GM23338 (cell line): ENCODE results near the gene VCL. TPM values are rescaled to one million over a fixed set of nuclear protein-coding genes. Genes with fewer than 3 reads are reported as not detected.

Source experiments
- ATAC-seq: fragments of 200-7000 bp; cut with Tn5 transposase; 3 replicates; pipeline ENCODE4 v1.9.1; 2020
- DNase-seq: peaks from one replicate; pipeline ENCODE4 v3.0.0-alpha.2; 2015; ENCODE audit warnings: low spot score
- H2AFZ ChIP-seq: fragments of 200-600 bp; sonication (generic); 2 replicates; pipeline ENCODE4 v1.8.0; 2016; ENCODE audit warnings: antibody characterized with exemption, mild to moderate bottlenecking, moderate library complexity
- H3F3A ChIP-seq: fragments of 200-600 bp; sonication (generic); replicated peaks from 2 replicates; pipeline ENCODE4 v1.8.0; 2017; ENCODE audit warnings: antibody characterized with exemption, mixed run types, low read depth
- H3K27ac ChIP-seq: fragments of 200-600 bp; sonication (generic); 2 replicates; pipeline ENCODE4 v1.6.1; 2016; ENCODE audit warnings: low read depth
- H3K27me3 ChIP-seq: fragments of 200-600 bp; sonication (generic); 2 replicates; pipeline ENCODE4 v1.8.0; 2016; ENCODE audit warnings: mild to moderate bottlenecking, mixed run types, moderate library complexity; ENCODE audit not compliant: insufficient read depth
- H3K36me3 ChIP-seq: fragments of 200-600 bp; sonication (generic); 2 replicates; pipeline ENCODE4 v1.8.0; 2016; ENCODE audit warnings: mild to moderate bottlenecking; ENCODE audit not compliant: insufficient read depth
- H3K4me1 ChIP-seq: fragments of 200-600 bp; sonication (generic); 2 replicates; pipeline ENCODE4 v1.8.0; 2016; ENCODE audit warnings: mild to moderate bottlenecking, moderate library complexity; ENCODE audit not compliant: insufficient read depth
- H3K4me2 ChIP-seq: fragments of 200-600 bp; sonication (generic); 2 replicates; pipeline ENCODE4 v1.7.1; 2017; ENCODE audit warnings: mixed run types
- H3K4me3 ChIP-seq: fragments of 200-600 bp; sonication (generic); 2 replicates; pipeline ENCODE4 v1.6.1; 2016; ENCODE audit warnings: mixed run types
- H3K79me2 ChIP-seq: fragments of 200-600 bp; sonication (generic); replicated peaks from 2 replicates; pipeline ENCODE4 v1.8.0; 2017; ENCODE audit warnings: mild to moderate bottlenecking; ENCODE audit not compliant: insufficient read depth
- H3K9me2 ChIP-seq: fragments of 200-600 bp; sonication (generic); 2 replicates; pipeline ENCODE4 v1.8.0; 2017; ENCODE audit not compliant: insufficient read depth
- H4K20me1 ChIP-seq: fragments of 200-600 bp; sonication (generic); replicated peaks from 2 replicates; pipeline ENCODE4 v1.8.0; 2017; ENCODE audit warnings: mild to moderate bottlenecking; ENCODE audit not compliant: insufficient read depth
- H3K27ac Mint-ChIP-seq: 2 replicates; pipeline ENCODE4 v1.8.0; 2020; ENCODE audit warnings: inconsistent platforms, mild to moderate bottlenecking, moderate library complexity, mixed read lengths
- H3K27me3 Mint-ChIP-seq: 3 replicates; pipeline ENCODE4 v1.8.0; 2022; ENCODE audit warnings: low read depth, mild to moderate bottlenecking, moderate library complexity, mixed read lengths, inconsistent platforms; ENCODE audit not compliant: insufficient read depth, poor library complexity
- H3K36me3 Mint-ChIP-seq: 3 replicates; pipeline ENCODE4 v1.8.0; 2021; ENCODE audit warnings: low read depth, mild to moderate bottlenecking, inconsistent platforms, moderate library complexity, mixed read lengths
- H3K4me1 Mint-ChIP-seq: 3 replicates; pipeline ENCODE4 v1.8.0; 2020; ENCODE audit warnings: mild to moderate bottlenecking, inconsistent platforms, mixed read lengths
- H3K4me3 Mint-ChIP-seq: 3 replicates; pipeline ENCODE4 v1.8.0; 2021; ENCODE audit warnings: moderate library complexity, mild to moderate bottlenecking, inconsistent platforms, mixed read lengths
- H3K9me3 Mint-ChIP-seq: 3 replicates; pipeline ENCODE4 v1.8.0; 2020; ENCODE audit warnings: moderate library complexity, mild to moderate bottlenecking, inconsistent platforms, mixed read lengths
- CREB1 ChIP-seq: fragments of 250-450 bp; sonication (Bioruptor Pico); IDR thresholded peaks from 2 replicates; pipeline ENCODE4 v1.5.0; 2020; ENCODE audit warnings: low read depth, mild to moderate bottlenecking, moderate library complexity
- CTCF ChIP-seq, 2 experiments: fragments of 200-600 bp in 1 of 2; sonication (generic) in 1 of 2; conservative IDR thresholded peaks; 2 replicates each; pipeline versions ENCODE4 v1.5.1 to v1.6.1; 2016 to 2017; ENCODE audit warnings: antibody characterized with exemption in 2 of 2, low read depth in 2 of 2, mild to moderate bottlenecking in 2 of 2, moderate library complexity in 1 of 2
- ETS1 ChIP-seq: IDR thresholded peaks from 2 replicates; pipeline ENCODE4 v1.6.1; 2016; ENCODE audit warnings: antibody characterized with exemption
- JUNB ChIP-seq: IDR thresholded peaks from one replicate; pipeline ENCODE4 v1.6.1; 2016; ENCODE audit warnings: antibody characterized with exemption; ENCODE audit not compliant: unreplicated experiment
- NANOG ChIP-seq: IDR thresholded peaks from 2 replicates; pipeline ENCODE4 v1.6.1; 2016; ENCODE audit warnings: antibody characterized with exemption, borderline replicate concordance
- POLR2AphosphoS5 ChIP-seq: IDR thresholded peaks from 2 replicates; pipeline ENCODE4 v1.6.1; 2016; ENCODE audit warnings: antibody characterized with exemption, low read depth
- ZNF331 ChIP-seq: fragments of 250-450 bp; sonication (Bioruptor Pico); IDR thresholded peaks from 2 replicates; pipeline ENCODE4 v1.5.0; 2020; ENCODE audit warnings: low read depth, mild to moderate bottlenecking, moderate library complexity
- ZNF462 ChIP-seq: fragments of 250-450 bp; sonication (Bioruptor Pico); IDR thresholded peaks from 2 replicates; pipeline ENCODE4 v1.5.0; 2020; ENCODE audit warnings: mild to moderate bottlenecking, moderate library complexity
- polyA plus RNA-seq: library from polyadenylated mRNA; unstranded; fragments of >200 nt; fragmentation: Nextera tagmentation; extraction: Ambion mirVana; gene quantifications from 2 replicates; pipeline ENCODE4 v1.2.1, GENCODE V29; 2016
- total RNA-seq: library from RNA; depleted of rRNA; stranded (reverse); fragments of >200 nt; shearing (Covaris generic); gene quantifications from 2 replicates; pipeline ENCODE4 v1.2.3, GENCODE V29; 2014

The VCL gene
- total and polyA plus RNA-seq, 2 experiments from 2014 or later = 60.7 to 254 TPM

GRCh38 chr10:73965890-73966768 is 31.8 kb upstream of the VCL start:
- H3K27ac ChIP-seq = peak overlapping the region; percentile 99
- H3K36me3 ChIP-seq = no peaks in the 10 kb centered on the region
- H3F3A ChIP-seq = peaks cover 10% of the 10 kb centered on the region
- peak; percentile 85 for ATAC-seq
- 0 out of 2 replicates have a peak overlapping the region, but pooled peaks have one; percentile 2 for H3K4me3 ChIP-seq
- H3K9me3 Mint-ChIP-seq = no peaks in the 10 kb centered on the region; the same call in 2 of the 3 replicates
- peak; percentile 98 for DNase-seq
- no peaks in the 10 kb centered on the region for H3K27me3 ChIP-seq
- peak overlapping the region; percentile 50; the same call in 1 of the 2 replicates for H3K4me2 ChIP-seq
- peaks cover 30% of the 10 kb centered on the region for H3K4me1 ChIP-seq
- H4K20me1 ChIP-seq = no peaks in the 10 kb centered on the region
- peaks cover 19% of the 10 kb centered on the region for H3K27me3 Mint-ChIP-seq
- H3K4me1 Mint-ChIP-seq = peaks cover 60% of the 10 kb centered on the region
- H3K4me3 Mint-ChIP-seq = peak overlapping the region; percentile 58
- H2AFZ ChIP-seq = no peak overlapping the region
- peak overlapping the region; percentile 100 for H3K27ac Mint-ChIP-seq
- H3K9me2 ChIP-seq = no peaks in the 10 kb centered on the region
- H3K79me2 ChIP-seq = no peaks in the 10 kb centered on the region
- no peaks in the 10 kb centered on the region for H3K36me3 Mint-ChIP-seq
- TF ChIP-seq ZNF331 (CRISPR knock-in tag) (no peak), CTCF (conservative IDR thresholded peaks at IDR 0.05; ENCODE audit: low read depth in 2 of 2) (no peak), ZNF462 (CRISPR knock-in tag) (no peak; the same call in 1 of the 2 replicates), JUNB (no peak), NANOG (peak; percentile 84), ETS1 (peak; percentile 61), CREB1 (peak; percentile 59), POLR2AphosphoS5 (peak; percentile 70)
